CD1c-positive myeloid dendritic cell (primary cell): ENCODE measurements around the gene CTDP1.

ENCODE experiments used
- DNase-seq: peaks from one replicate; pipeline ENCODE4 v3.0.0-alpha.2; 2016; ENCODE audit errors: extremely low spot score

The CTDP1 gene

GRCh38 chr18:79782566-79783308 lies 103.1 kb downstream of the CTDP1 start:
- no peak for DNase-seq

GRCh38 chr18:79784071-79784913 lies 104.7 kb downstream of the CTDP1 start:
- DNase-seq: no peak

GRCh38 chr18:79784965-79785770 lies 105.6 kb downstream of the CTDP1 start:
- no peak for DNase-seq

- no peak for DNase-seq
These were observed 106.2 kb downstream of the CTDP1 start for GRCh38 chr18:79785831-79786230.

- no peak for DNase-seq
These were observed 106.7 kb downstream of the CTDP1 start for GRCh38 chr18:79786304-79786703.

- DNase-seq: no peak
These were observed 107.4 kb downstream of the CTDP1 start for GRCh38 chr18:79786786-79787526.

GRCh38 chr18:79787527-79787864 lies 107.9 kb downstream of the CTDP1 start:
- DNase-seq: no peak

- no peak for DNase-seq
These were observed 108.5 kb downstream of the CTDP1 start for GRCh38 chr18:79787865-79788733.

GRCh38 chr18:79788734-79789085 lies 109.1 kb downstream of the CTDP1 start:
- DNase-seq: no peak

GRCh38 chr18:79789091-79789891 lies 109.7 kb downstream of the CTDP1 start:
- no peak for DNase-seq

- no peak for DNase-seq
These were observed 110.6 kb downstream of the CTDP1 start for GRCh38 chr18:79789901-79790890.

GRCh38 chr18:79790996-79791972 lies 111.7 kb downstream of the CTDP1 start:
- peak; percentile 70 for DNase-seq

GRCh38 chr18:79792096-79792987 lies 112.7 kb downstream of the CTDP1 start:
- peak; percentile 24 for DNase-seq

GRCh38 chr18:79792988-79793355 lies 113.4 kb downstream of the CTDP1 start:
- DNase-seq: peak; percentile 66

- DNase-seq: peak; percentile 15
These were observed 115.2 kb downstream of the CTDP1 start for GRCh38 chr18:79794846-79795245.

GRCh38 chr18:79795446-79795845 lies 115.8 kb downstream of the CTDP1 start:
- DNase-seq: no peak
